Activated CD8-positive, alpha-beta memory T cell treated with anti-CD3 and anti-CD28 coated beads, Interleukin-2, amount 10 ng/mL, durations not matched to agents 7 days and 5 days (primary cell): ENCODE measurements around the gene THBS3. TPM values are rescaled to one million over a fixed set of nuclear protein-coding genes. Genes with fewer than 3 reads are reported as not detected.

Source experiments
- ATAC-seq: fragments of 150-1000 bp; cut with Tn5 transposase; one replicate; pipeline ENCODE4 v1.10.0; 2021; ENCODE audit warnings: moderate library complexity
- CTCF ChIA-PET: fragments of 350-600 bp; sonication (Branson Sonifier 250); formaldehyde crosslinking; loops from one replicate; lab custom pipeline; 2021; ENCODE audit warnings: antibody characterized with exemption; lab: Charles Lee
- DNase-seq: peaks from one replicate; pipeline ENCODE4 v3.0.0-alpha.2; 2020
- H3K27ac Mint-ChIP-seq: one replicate; pipeline ENCODE4 v1.8.0; 2021; ENCODE audit warnings: mild to moderate bottlenecking, mixed read lengths
- H3K27me3 Mint-ChIP-seq: one replicate; pipeline ENCODE4 v1.8.0; 2021; ENCODE audit warnings: mixed read lengths
- H3K36me3 Mint-ChIP-seq: one replicate; pipeline ENCODE4 v1.8.0; 2021; ENCODE audit warnings: mild to moderate bottlenecking, mixed read lengths
- H3K4me1 Mint-ChIP-seq: one replicate; pipeline ENCODE4 v1.8.0; 2021; ENCODE audit warnings: mixed read lengths
- H3K4me3 Mint-ChIP-seq: one replicate; pipeline ENCODE4 v1.8.0; 2021; ENCODE audit warnings: mild to moderate bottlenecking, moderate library complexity, mixed read lengths
- H3K9me3 Mint-ChIP-seq: one replicate; pipeline ENCODE4 v1.8.0; 2022; ENCODE audit warnings: low read depth, mixed read lengths
- total RNA-seq, 2 experiments: library from RNA; stranded (reverse); gene quantifications; one replicate each; pipeline ENCODE4 v1.2.3, GENCODE V29; 2021

Gene THBS3
- 10 to 100 TPM; 14.3 to 23.5 TPM for total RNA-seq

GRCh38 chr1:155207806-155208540, at the start of gene THBS3:
Gene THBS3, minus strand, starts transcription at chr1:155207897. Its CDS starts 21 bp downstream, at chr1:155207876.
- no peaks in the 10 kb centered on the region for H3K27me3 Mint-ChIP-seq
- no peaks in the 10 kb centered on the region for H3K36me3 Mint-ChIP-seq
- no peak for DNase-seq
- no peak for ATAC-seq
- peaks cover 34% of the 10 kb centered on the region for H3K4me1 Mint-ChIP-seq
- CTCF ChIA-PET = interaction anchor here (0.5 to 5.3 kb wide), 9 partner anchors 12 to 280 kb away, joined by 3 to 87 read pairs (median 36); partner anchors contain the start of genes KRTCAP2 and TRIM46
- peak within 1 kb of the TSS; percentile 88 for H3K27ac Mint-ChIP-seq
- H3K4me3 Mint-ChIP-seq = peak within 1 kb of the TSS; percentile 83
- H3K9me3 Mint-ChIP-seq = no peaks in the 10 kb centered on the region

GRCh38 chr1:155256058-155256852, 48.6 kb upstream of the THBS3 start:
- Mint-ChIP-seq H3K4me3 (peak overlapping the region; percentile 71), H3K4me1 (peaks cover 34% of the 10 kb centered on the region), H3K9me3 (no peaks in the 10 kb centered on the region), H3K27me3 (no peaks in the 10 kb centered on the region), H3K27ac (no peak overlapping the region), H3K36me3 (peaks cover 20% of the 10 kb centered on the region)
- DNase-seq (no peak), ATAC-seq (no peak)
- CTCF ChIA-PET = interaction anchor here (3.4 kb wide), 1 partner anchor 67 kb away, joined by 12 read pairs; no protein-coding TSS in a partner anchor

- Mint-ChIP-seq H3K4me1 (peaks cover 34% of the 10 kb centered on the region), H3K36me3 (peaks cover 18% of the 10 kb centered on the region), H3K27ac (peak within 1 kb of the TSS; percentile 59), H3K27me3 (no peaks in the 10 kb centered on the region), H3K4me3 (peak within 1 kb of the TSS; percentile 71), H3K9me3 (no peaks in the 10 kb centered on the region)
- CTCF ChIA-PET = interaction anchor here (0.6 to 3.4 kb wide), 4 partner anchors 17 to 68 kb away, joined by 3 to 12 read pairs (median 4); no protein-coding TSS in a partner anchor
- DNase-seq = peak; percentile 84
- ATAC-seq = peak; percentile 73
These were observed 47.7 kb upstream of the THBS3 start, which contains the start of gene ENTREP3 for GRCh38 chr1:155255243-155256007. Gene ENTREP3, minus strand, starts transcription at chr1:155255483. Its CDS starts 606 bp downstream, at chr1:155254877.

GRCh38 chr1:155254714-155255242, 47.1 kb upstream of the THBS3 start:
- peaks cover 13% of the 10 kb centered on the region for H3K36me3 Mint-ChIP-seq
- H3K27ac Mint-ChIP-seq = no peak overlapping the region
- ATAC-seq (no peak), DNase-seq (no peak)
- H3K27me3 Mint-ChIP-seq = no peaks in the 10 kb centered on the region
- H3K4me1 Mint-ChIP-seq = peaks cover 31% of the 10 kb centered on the region
- H3K9me3 Mint-ChIP-seq = no peaks in the 10 kb centered on the region
- peak overlapping the region; percentile 71 for H3K4me3 Mint-ChIP-seq
- CTCF ChIA-PET = interaction anchor here (0.6 to 3.4 kb wide), 4 partner anchors 17 to 69 kb away, joined by 3 to 12 read pairs (median 4); no protein-coding TSS in a partner anchor

- H3K27me3 Mint-ChIP-seq = no peaks in the 10 kb centered on the region
- peaks cover 13% of the 10 kb centered on the region for H3K36me3 Mint-ChIP-seq
- CTCF ChIA-PET = interaction anchor here (5.8 kb wide), 1 partner anchor 68 kb away, joined by 160 read pairs; the partner anchor contains the start of gene RUSC1
- peaks cover 31% of the 10 kb centered on the region for H3K4me1 Mint-ChIP-seq
- no peak overlapping the region for H3K27ac Mint-ChIP-seq
- peak overlapping the region; percentile 71 for H3K4me3 Mint-ChIP-seq
- H3K9me3 Mint-ChIP-seq = no peaks in the 10 kb centered on the region
- no peak for ATAC-seq
- DNase-seq = no peak
These were observed 46.6 kb upstream of the THBS3 start for GRCh38 chr1:155254228-155254713.

- H3K27me3 Mint-ChIP-seq = no peaks in the 10 kb centered on the region
- ATAC-seq = no peak
- H3K4me3 Mint-ChIP-seq = peak overlapping the region; percentile 71
- CTCF ChIA-PET = interaction anchor here (5.8 kb wide), 1 partner anchor 69 kb away, joined by 160 read pairs; the partner anchor contains the start of gene RUSC1
- no peaks in the 10 kb centered on the region for H3K9me3 Mint-ChIP-seq
- DNase-seq = no peak
- no peak overlapping the region for H3K27ac Mint-ChIP-seq
- peaks cover 31% of the 10 kb centered on the region for H3K4me1 Mint-ChIP-seq
- peaks cover 13% of the 10 kb centered on the region for H3K36me3 Mint-ChIP-seq
These were observed 46.1 kb upstream of the THBS3 start for GRCh38 chr1:155253797-155254196.

- Mint-ChIP-seq H3K27me3 (no peaks in the 10 kb centered on the region), H3K4me1 (peaks cover 33% of the 10 kb centered on the region), H3K4me3 (peak overlapping the region; percentile 71), H3K36me3 (peaks cover 7% of the 10 kb centered on the region), H3K9me3 (no peaks in the 10 kb centered on the region), H3K27ac (no peak overlapping the region)
- CTCF ChIA-PET = interaction anchor here (5.8 kb wide), 1 partner anchor 69 kb away, joined by 160 read pairs; the partner anchor contains the start of gene RUSC1
- no peak for ATAC-seq
- DNase-seq = no peak
These were observed 45.5 kb upstream of the THBS3 start for GRCh38 chr1:155253208-155253607.

- Mint-ChIP-seq H3K4me3 (no peak overlapping the region), H3K9me3 (no peaks in the 10 kb centered on the region), H3K27ac (no peak overlapping the region), H3K36me3 (peaks cover 3% of the 10 kb centered on the region), H3K27me3 (no peaks in the 10 kb centered on the region), H3K4me1 (peaks cover 34% of the 10 kb centered on the region)
- ATAC-seq = no peak
- CTCF ChIA-PET = interaction anchor here (0.6 to 5.9 kb wide), 49 partner anchors 9 to 802 kb away, joined by 3 to 160 read pairs (median 7); partner anchors contain the start of genes CLK2, FDPS, HCN3 and KRTCAP2
- no peak for DNase-seq
These were observed 43.9 kb upstream of the THBS3 start for GRCh38 chr1:155251566-155251965.

GRCh38 chr1:155250633-155251449, 43.1 kb upstream of the THBS3 start:
- peaks cover 4% of the 10 kb centered on the region for H3K36me3 Mint-ChIP-seq
- H3K27ac Mint-ChIP-seq = peak overlapping the region; percentile 70
- CTCF ChIA-PET = interaction anchor here (0.6 to 5.9 kb wide), 76 partner anchors 9 to 816 kb away, joined by 3 to 160 read pairs (median 4); partner anchors contain the start of genes CLK2, FDPS, HCN3 and KRTCAP2
- peak; percentile 97 for ATAC-seq
- no peaks in the 10 kb centered on the region for H3K27me3 Mint-ChIP-seq
- H3K4me3 Mint-ChIP-seq = peak overlapping the region; percentile 65
- peak; percentile 98 for DNase-seq
- H3K9me3 Mint-ChIP-seq = no peaks in the 10 kb centered on the region
- peaks cover 35% of the 10 kb centered on the region for H3K4me1 Mint-ChIP-seq

- H3K36me3 Mint-ChIP-seq = peaks cover 4% of the 10 kb centered on the region
- no peak for DNase-seq
- no peaks in the 10 kb centered on the region for H3K9me3 Mint-ChIP-seq
- ATAC-seq = peak; percentile 25
- H3K27ac Mint-ChIP-seq = peak overlapping the region; percentile 76
- peak overlapping the region; percentile 65 for H3K4me3 Mint-ChIP-seq
- peaks cover 36% of the 10 kb centered on the region for H3K4me1 Mint-ChIP-seq
- H3K27me3 Mint-ChIP-seq = no peaks in the 10 kb centered on the region
- CTCF ChIA-PET = interaction anchor here (0.5 to 5.9 kb wide), 59 partner anchors 9 to 816 kb away, joined by 3 to 160 read pairs (median 6); partner anchors contain the start of genes CLK2, FDPS, HCN3 and KRTCAP2
These were observed 42.5 kb upstream of the THBS3 start for GRCh38 chr1:155250246-155250632.
